Measurements from ENCODE around the gene MXRA7.

Gene MXRA7

GRCh38 chr17:76678330-76678729 is 32.4 kb downstream of the MXRA7 start:
- TF ChIP-seq TAF1 (IDR thresholded peaks at IDR 0.05; ENCODE audit: borderline replicate concordance, insufficient read depth, low read length) = no peak
- no peak for TF ChIP-seq FOXP2 (optimal IDR thresholded peaks at IDR 0.05; ENCODE audit: borderline replicate concordance, extremely low read depth, extremely low read length, insufficient read depth)
- no peak; the same call in 1 of the 2 replicates for TF ChIP-seq POLR2AphosphoS5 (IDR thresholded peaks at IDR 0.05; ENCODE audit: low read depth, low read length)
- no peak for TF ChIP-seq SIN3A (IDR thresholded peaks at IDR 0.05; ENCODE audit: borderline replicate concordance, insufficient read depth, low read length)

GRCh38 chr17:76677406-76677805 is 33.4 kb downstream of the MXRA7 start:
- TF ChIP-seq POLR2AphosphoS5 (IDR thresholded peaks at IDR 0.05; ENCODE audit: low read depth, low read length) (no peak), REST (IDR thresholded peaks at IDR 0.05; ENCODE audit: insufficient read depth in 1 of 2, low read depth in 2 of 2, low read length in 2 of 2) (no peak), TAF1 (IDR thresholded peaks at IDR 0.05; ENCODE audit: borderline replicate concordance, insufficient read depth, low read length) (no peak), SIN3A (IDR thresholded peaks at IDR 0.05; ENCODE audit: borderline replicate concordance, insufficient read depth, low read length) (no peak), FOXP2 (optimal IDR thresholded peaks at IDR 0.05; ENCODE audit: borderline replicate concordance, extremely low read depth, extremely low read length, insufficient read depth) (no peak)

- TF ChIP-seq FOXP2 (optimal IDR thresholded peaks at IDR 0.05; ENCODE audit: borderline replicate concordance, extremely low read depth, extremely low read length, insufficient read depth) (no peak), POLR2AphosphoS5 (IDR thresholded peaks at IDR 0.05; ENCODE audit: low read depth, low read length) (no peak), REST (IDR thresholded peaks at IDR 0.05; ENCODE audit: insufficient read depth in 1 of 2, low read depth in 2 of 2, low read length in 2 of 2) (no peak), SIN3A (IDR thresholded peaks at IDR 0.05; ENCODE audit: borderline replicate concordance, insufficient read depth, low read length) (no peak), TAF1 (IDR thresholded peaks at IDR 0.05; ENCODE audit: borderline replicate concordance, insufficient read depth, low read length) (no peak)
These were observed 34.1 kb downstream of the MXRA7 start for GRCh38 chr17:76676629-76677028.

GRCh38 chr17:76675648-76676047 is 35.1 kb downstream of the MXRA7 start:
- TF ChIP-seq POLR2AphosphoS5 (IDR thresholded peaks at IDR 0.05; ENCODE audit: low read depth, low read length) = no peak
- no peak for TF ChIP-seq SIN3A (IDR thresholded peaks at IDR 0.05; ENCODE audit: borderline replicate concordance, insufficient read depth, low read length)
- TF ChIP-seq TAF1 (IDR thresholded peaks at IDR 0.05; ENCODE audit: borderline replicate concordance, insufficient read depth, low read length) = no peak
- TF ChIP-seq FOXP2 (optimal IDR thresholded peaks at IDR 0.05; ENCODE audit: borderline replicate concordance, extremely low read depth, extremely low read length, insufficient read depth) = no peak
- TF ChIP-seq REST (IDR thresholded peaks at IDR 0.05; ENCODE audit: insufficient read depth in 1 of 2, low read depth in 2 of 2, low read length in 2 of 2) = no peak

- TF ChIP-seq POLR2AphosphoS5 (IDR thresholded peaks at IDR 0.05; ENCODE audit: low read depth, low read length) = no peak
- TF ChIP-seq FOXP2 (optimal IDR thresholded peaks at IDR 0.05; ENCODE audit: borderline replicate concordance, extremely low read depth, extremely low read length, insufficient read depth) = no peak
- no peak for TF ChIP-seq SIN3A (IDR thresholded peaks at IDR 0.05; ENCODE audit: borderline replicate concordance, insufficient read depth, low read length)
- TF ChIP-seq REST (IDR thresholded peaks at IDR 0.05; ENCODE audit: insufficient read depth in 1 of 2, low read depth in 2 of 2, low read length in 2 of 2) = no peak
- TF ChIP-seq TAF1 (IDR thresholded peaks at IDR 0.05; ENCODE audit: borderline replicate concordance, insufficient read depth, low read length) = no peak
These were observed 36.2 kb downstream of the MXRA7 start for GRCh38 chr17:76674600-76674999.

Measured in PFSK-1 (cell line).